Gastrocnemius medialis (tissue), 4 donors: ENCODE measurements around the gene RAD51AP2.

Source experiments
- CTCF ChIP-seq, 5 experiments: fragments of 450-650 bp in 3 of 5; fragments of 200-600 bp in 2 of 5; sonication (generic) in 2 of 5; IDR thresholded peaks in 4 of 5; conservative IDR thresholded peaks in 1 of 5; 1 replicate in 4 of 5; 2 replicates in 1 of 5; pipeline ENCODE4 v1.5.1; 2016 to 2019; ENCODE audit warnings: antibody characterized with exemption in 5 of 5, mild to moderate bottlenecking in 3 of 5, moderate library complexity in 3 of 5
- POLR2A ChIP-seq, 2 donors: fragments of 450-650 bp; IDR thresholded peaks; one replicate each; pipeline ENCODE4 v1.6.1; 2017; ENCODE audit warnings: antibody characterized with exemption in 2 of 2, mild to moderate bottlenecking in 2 of 2, moderate library complexity in 2 of 2

- no peak for TF ChIP-seq POLR2A (IDR thresholded peaks at IDR 0.05)
- no peak for TF ChIP-seq CTCF (IDR thresholded peaks at IDR 0.05 in 4 of 5, conservative IDR thresholded peaks at IDR 0.05 in 1 of 5)
Observed at GRCh38 chr2:17479875-17480274, 38.4 kb downstream of the RAD51AP2 start.
